AML-193 (cell line): ENCODE data around the gene SDHD.
"Not testable (repeated sequence)": the region's sequence is repeated elsewhere in the genome, so short reads cannot be mapped to it uniquely, and the experiment has no call there.

Experiments used
- DNase-seq, 2 experiments: peaks; one replicate each; lab custom pipeline; 2025; lab: John Stamatoyannopoulos, UW

The SDHD gene

GRCh38 chr11:112086422-112087191 lies at the start of gene SDHD, which contains the start of gene TIMM8B:
Gene SDHD, plus strand, starts transcription at chr11:112086873. Its CDS starts 35 bp downstream, at chr11:112086908.
Gene TIMM8B, minus strand, starts transcription at chr11:112086756. Its CDS starts 33 bp downstream, at chr11:112086723.
- DNase-seq, result peak; percentile 95 to 96

- no peak for DNase-seq
These were observed 49.1 kb upstream of the SDHD start for GRCh38 chr11:112037527-112037926.

- no peak for DNase-seq
These were observed 44.3 kb upstream of the SDHD start for GRCh38 chr11:112042161-112042960.

- no peak for DNase-seq
These were observed 43.7 kb upstream of the SDHD start for GRCh38 chr11:112042961-112043304.

- no peak for DNase-seq
These were observed 41.7 kb upstream of the SDHD start for GRCh38 chr11:112044961-112045360.

- DNase-seq, result not testable (repeated sequence)
These were observed 40.0 kb upstream of the SDHD start for GRCh38 chr11:112046647-112047046.

- not testable (repeated sequence) for DNase-seq
These were observed 38.4 kb upstream of the SDHD start for GRCh38 chr11:112048256-112048655.

GRCh38 chr11:112049777-112050176 lies 36.9 kb upstream of the SDHD start:
- DNase-seq, result no peak

- no peak for DNase-seq
These were observed 36.0 kb upstream of the SDHD start for GRCh38 chr11:112050721-112051120.

- no peak for DNase-seq
These were observed 34.9 kb upstream of the SDHD start for GRCh38 chr11:112051768-112052167.

GRCh38 chr11:112057170-112057569 lies 29.5 kb upstream of the SDHD start:
- no peak for DNase-seq

- no peak for DNase-seq
These were observed 28.6 kb upstream of the SDHD start for GRCh38 chr11:112058103-112058502.

GRCh38 chr11:112062923-112063322 lies 23.8 kb upstream of the SDHD start:
- DNase-seq, result no peak

- peak; percentile 67 to 76 for DNase-seq
These were observed 12.5 kb upstream of the SDHD start, which contains the start of the genes NKAPD1 and PIH1D2 for GRCh38 chr11:112073941-112074811. Gene NKAPD1, plus strand, starts transcription at chr11:112074299. Its CDS starts 1,276 bp downstream, at chr11:112075575. Gene PIH1D2, minus strand, starts transcription at chr11:112074017. Its CDS starts 843 bp downstream, at chr11:112073174.

GRCh38 chr11:112082729-112083128 lies 3.9 kb upstream of the SDHD start:
- no peak for DNase-seq

- peak; percentile 3 to 11 for DNase-seq
These were observed 751 bp upstream of the SDHD start for GRCh38 chr11:112085822-112086421.

GRCh38 chr11:112087212-112087611 lies 539 bp downstream of the SDHD start:
- DNase-seq, result no peak

- not testable (repeated sequence) for DNase-seq
These were observed 8.6 kb downstream of the SDHD start for GRCh38 chr11:112095302-112095701.

- DNase-seq, result no peak
These were observed 9.5 kb downstream of the SDHD start for GRCh38 chr11:112096194-112096593.

- no peak for DNase-seq
These were observed 11.3 kb downstream of the SDHD start for GRCh38 chr11:112097734-112098528.

GRCh38 chr11:112100462-112100861 lies 13.8 kb downstream of the SDHD start:
- no peak for DNase-seq
